ENCODE results near the gene NGFR.
"Not testable (repeated sequence)": the region's sequence is repeated elsewhere in the genome, so short reads cannot be mapped to it uniquely, and the experiment has no call there.

The NGFR gene

DNA sequence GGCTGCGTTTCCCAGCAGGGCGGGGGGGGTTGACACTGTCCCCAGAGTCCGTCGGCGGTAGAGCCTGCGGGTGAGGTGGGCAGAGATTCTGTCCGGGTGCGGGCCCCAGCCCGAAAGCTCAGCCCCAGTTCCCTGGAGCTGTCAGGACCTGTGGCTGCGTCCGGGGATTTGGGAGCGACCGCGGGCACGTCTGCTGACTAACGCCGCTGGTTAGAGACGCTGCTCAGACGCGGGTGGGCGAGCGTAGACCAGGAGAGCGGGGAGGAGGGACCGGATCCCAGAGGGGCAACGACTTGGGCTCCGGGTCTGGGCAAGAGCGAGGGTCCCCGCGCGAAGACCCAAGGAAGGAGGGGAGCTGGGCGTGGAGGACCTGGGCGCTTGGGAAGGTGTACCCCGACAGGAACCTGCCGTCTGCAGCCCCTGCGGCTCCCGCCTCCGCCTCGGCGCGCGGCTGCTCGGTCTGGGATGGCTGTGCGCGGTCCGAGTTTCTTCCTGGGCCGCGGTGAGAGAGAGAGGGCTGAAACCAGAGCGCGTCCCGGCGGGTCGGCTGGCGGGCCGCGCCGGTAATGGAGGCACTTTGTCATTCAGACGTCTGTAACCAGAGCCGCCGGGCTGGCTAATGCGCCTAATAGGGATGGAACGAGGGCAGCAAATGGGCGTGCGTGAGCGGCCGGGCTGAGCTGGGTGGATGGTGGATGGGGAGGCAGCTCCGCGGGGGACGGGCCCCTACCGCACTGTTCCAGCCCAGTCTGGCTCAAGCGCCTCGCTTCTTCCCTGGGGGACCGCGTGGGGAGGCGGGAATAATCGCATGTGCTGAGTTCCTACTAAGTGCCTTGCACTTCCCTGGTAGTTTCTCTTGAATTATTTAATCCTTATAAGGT, 2.3 kb downstream of the NGFR start:
- DNase-seq: no peak

GRCh38 chr17:49498029-49498615, 3.0 kb downstream of the NGFR start:
- DNase-seq: no peak

DNA sequence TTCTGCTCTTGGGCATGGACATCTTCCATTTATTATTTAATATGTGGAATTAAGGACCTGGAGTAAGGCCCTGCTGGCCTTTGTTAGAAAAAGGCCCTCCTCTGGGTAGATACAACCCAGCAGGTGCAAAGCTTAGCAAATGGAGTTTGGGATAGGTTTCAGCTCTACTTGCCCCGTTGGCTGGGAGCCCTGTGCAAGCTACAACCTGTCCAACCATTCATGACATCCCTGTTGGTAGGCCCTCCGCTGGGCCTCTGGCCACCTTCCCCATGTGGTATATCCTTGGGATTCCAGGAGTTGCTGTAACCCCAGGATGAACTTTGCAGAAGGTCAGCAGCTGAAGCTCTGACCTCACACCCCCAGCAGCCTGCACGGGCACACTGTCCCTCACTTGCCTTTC, 6.4 kb downstream of the NGFR start:
- DNase-seq: no peak

- DNase-seq: no peak
Measured at GRCh38 chr17:49502254-49502653, 7.2 kb downstream of the NGFR start.

DNA sequence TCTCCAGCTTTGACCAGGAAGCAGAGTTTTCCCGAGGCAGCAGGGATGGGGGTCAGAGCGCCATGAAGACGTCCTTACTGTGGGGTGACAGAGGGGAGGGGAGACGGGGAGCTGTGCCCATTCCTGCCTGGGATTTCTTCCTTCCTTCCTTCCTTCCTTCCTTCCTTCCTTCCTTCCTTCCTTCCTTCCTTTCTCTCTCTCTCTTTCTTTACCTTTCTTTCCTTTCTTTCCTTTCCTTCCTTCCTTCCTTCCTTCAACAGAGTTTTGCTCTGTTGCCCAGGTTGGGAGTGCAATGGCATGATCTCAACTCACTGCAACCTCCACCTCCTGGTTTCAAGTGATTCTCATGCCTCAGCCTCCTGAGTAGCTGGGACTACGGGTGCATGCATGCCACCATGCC, 7.6 kb downstream of the NGFR start:
- DNase-seq: not testable (repeated sequence)

DNA sequence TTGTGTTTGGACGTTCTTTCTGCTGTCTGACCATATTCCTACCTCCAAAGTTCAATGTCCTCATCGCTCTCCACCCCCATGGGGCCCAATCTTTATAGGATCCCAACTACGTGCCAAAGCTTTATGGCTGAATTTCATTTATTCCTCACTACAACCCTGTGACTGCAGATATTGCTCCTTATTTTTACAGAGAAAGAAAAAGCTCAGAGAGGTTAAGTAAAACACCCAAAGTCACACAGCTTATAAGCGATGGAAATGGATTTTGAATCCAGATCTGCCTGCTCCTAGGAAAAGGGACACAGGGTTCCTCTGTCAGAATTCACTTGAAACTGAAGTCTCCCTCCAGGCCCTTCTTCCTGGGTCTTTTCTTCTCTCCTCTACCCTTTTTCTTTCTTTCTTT, 9.3 kb downstream of the NGFR start:
- DNase-seq: no peak

GRCh38 chr17:49505854-49506253, 10.8 kb downstream of the NGFR start:
- DNase-seq: no peak

DNA sequence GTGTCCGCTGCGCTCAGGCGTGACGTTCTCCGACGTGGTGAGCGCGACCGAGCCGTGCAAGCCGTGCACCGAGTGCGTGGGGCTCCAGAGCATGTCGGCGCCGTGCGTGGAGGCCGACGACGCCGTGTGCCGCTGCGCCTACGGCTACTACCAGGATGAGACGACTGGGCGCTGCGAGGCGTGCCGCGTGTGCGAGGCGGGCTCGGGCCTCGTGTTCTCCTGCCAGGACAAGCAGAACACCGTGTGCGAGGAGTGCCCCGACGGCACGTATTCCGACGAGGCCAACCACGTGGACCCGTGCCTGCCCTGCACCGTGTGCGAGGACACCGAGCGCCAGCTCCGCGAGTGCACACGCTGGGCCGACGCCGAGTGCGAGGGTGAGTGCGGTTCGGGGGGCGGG, 11.2 kb downstream of the NGFR start:
- no peak for DNase-seq

GRCh38 chr17:49508061-49508865, 13.2 kb downstream of the NGFR start:
- DNase-seq: no peak

DNA sequence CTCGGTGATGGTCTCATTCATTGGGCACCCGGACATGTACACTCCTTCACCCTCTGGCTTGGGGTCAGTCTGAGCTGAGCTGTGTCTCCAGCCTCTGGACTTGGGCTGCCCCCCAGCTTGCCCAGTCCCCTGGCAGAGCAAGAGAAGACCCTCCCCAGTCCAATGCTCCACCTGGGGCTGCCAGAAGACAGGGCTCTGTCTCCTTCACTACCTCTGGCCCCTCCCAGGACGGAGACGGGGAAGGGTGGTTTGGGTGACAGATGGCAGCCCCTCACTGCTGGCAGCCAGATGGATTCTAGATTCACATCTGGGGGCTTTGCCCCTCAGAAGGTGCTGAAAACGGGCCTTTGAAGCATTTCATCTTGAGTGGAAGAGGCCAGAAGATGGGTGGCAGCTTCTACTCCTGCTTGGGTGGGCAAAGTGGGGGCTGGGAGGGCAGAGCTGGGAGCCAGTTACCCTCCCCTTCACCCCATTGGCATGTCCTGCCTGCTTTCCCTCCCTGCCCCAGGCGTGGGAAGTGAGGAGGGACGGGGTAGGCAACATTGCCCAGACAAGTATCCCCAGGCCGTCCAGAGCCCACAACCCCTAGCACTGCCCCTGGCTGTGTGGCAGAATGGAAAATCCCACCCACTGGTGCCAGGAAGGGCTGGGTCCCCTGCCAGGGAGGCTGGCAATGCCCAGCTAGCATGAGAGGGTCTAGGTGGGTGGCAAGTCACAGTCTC, 13.9 kb downstream of the NGFR start:
- DNase-seq: no peak

- DNase-seq: no peak
Measured at GRCh38 chr17:49509588-49509917, 14.5 kb downstream of the NGFR start.

GRCh38 chr17:49510059-49510719, 15.1 kb downstream of the NGFR start:
- DNase-seq: no peak

GRCh38 chr17:49510720-49511110, 15.6 kb downstream of the NGFR start:
- no peak for DNase-seq

DNA sequence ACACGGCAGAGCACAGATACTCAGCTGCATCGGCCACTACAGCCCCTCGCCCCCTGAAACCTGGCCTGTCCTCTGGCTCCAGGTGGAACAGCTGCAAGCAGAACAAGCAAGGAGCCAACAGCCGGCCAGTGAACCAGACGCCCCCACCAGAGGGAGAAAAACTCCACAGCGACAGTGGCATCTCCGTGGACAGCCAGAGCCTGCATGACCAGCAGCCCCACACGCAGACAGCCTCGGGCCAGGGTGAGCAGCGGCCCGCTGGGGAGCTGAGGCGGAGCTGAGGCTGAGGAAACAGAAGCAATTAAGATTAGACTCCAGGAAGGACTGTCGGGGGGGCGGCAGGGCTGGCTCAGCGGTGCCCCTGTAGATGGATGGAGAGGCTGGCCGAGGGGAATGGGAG, 16.7 kb downstream of the NGFR start:
- DNase-seq: no peak

DNA sequence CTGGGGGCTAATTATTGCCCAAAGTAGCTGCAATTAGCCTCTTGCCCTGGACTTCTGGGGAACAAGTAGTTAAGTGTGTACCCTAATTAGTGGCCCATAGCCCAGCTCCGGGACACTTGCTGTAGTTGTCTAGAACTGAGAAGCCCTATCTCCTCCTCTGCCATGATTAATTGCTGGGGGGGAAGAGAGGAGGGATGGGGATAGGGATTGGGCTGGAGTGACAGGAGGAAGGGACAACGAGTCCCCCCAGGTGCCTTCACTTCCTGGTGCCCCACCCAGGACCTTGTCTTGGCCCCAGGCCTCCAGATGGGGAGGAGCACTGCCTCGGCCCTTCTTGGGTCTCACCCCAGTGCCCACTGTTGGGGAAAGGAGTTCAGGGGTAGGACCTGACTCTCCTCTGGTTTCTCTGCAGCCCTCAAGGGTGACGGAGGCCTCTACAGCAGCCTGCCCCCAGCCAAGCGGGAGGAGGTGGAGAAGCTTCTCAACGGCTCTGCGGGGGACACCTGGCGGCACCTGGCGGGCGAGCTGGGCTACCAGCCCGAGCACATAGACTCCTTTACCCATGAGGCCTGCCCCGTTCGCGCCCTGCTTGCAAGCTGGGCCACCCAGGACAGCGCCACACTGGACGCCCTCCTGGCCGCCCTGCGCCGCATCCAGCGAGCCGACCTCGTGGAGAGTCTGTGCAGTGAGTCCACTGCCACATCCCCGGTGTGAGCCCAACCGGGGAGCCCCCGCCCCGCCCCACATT, 17.4 kb downstream of the NGFR start:
- no peak for DNase-seq

DNA sequence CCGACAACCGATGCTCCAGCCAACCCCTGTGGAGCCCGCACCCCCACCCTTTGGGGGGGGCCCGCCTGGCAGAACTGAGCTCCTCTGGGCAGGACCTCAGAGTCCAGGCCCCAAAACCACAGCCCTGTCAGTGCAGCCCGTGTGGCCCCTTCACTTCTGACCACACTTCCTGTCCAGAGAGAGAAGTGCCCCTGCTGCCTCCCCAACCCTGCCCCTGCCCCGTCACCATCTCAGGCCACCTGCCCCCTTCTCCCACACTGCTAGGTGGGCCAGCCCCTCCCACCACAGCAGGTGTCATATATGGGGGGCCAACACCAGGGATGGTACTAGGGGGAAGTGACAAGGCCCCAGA, 17.9 kb downstream of the NGFR start:
- DNase-seq: no peak

DNA sequence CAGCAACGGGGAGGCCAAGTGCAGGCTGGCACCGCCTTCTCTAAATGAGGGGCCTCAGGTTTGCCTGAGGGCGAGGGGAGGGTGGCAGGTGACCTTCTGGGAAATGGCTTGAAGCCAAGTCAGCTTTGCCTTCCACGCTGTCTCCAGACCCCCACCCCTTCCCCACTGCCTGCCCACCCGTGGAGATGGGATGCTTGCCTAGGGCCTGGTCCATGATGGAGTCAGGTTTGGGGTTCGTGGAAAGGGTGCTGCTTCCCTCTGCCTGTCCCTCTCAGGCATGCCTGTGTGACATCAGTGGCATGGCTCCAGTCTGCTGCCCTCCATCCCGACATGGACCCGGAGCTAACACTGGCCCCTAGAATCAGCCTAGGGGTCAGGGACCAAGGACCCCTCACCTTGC, 18.5 kb downstream of the NGFR start:
- no peak for DNase-seq

DNA sequence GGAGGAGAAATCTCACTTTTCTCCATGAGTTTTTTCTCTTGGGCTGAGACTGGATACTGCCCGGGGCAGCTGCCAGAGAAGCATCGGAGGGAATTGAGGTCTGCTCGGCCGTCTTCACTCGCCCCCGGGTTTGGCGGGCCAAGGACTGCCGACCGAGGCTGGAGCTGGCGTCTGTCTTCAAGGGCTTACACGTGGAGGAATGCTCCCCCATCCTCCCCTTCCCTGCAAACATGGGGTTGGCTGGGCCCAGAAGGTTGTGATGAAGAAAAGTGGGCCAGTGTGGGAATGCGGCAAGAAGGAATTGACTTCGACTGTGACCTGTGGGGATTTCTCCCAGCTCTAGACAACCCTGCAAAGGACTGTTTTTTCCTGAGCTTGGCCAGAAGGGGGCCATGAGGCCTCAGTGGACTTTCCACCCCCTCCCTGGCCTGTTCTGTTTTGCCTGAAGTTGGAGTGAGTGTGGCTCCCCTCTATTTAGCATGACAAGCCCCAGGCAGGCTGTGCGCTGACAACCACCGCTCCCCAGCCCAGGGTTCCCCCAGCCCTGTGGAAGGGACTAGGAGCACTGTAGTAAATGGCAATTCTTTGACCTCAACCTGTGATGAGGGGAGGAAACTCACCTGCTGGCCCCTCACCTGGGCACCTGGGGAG, 19.1 kb downstream of the NGFR start:
- no peak for DNase-seq

DNA sequence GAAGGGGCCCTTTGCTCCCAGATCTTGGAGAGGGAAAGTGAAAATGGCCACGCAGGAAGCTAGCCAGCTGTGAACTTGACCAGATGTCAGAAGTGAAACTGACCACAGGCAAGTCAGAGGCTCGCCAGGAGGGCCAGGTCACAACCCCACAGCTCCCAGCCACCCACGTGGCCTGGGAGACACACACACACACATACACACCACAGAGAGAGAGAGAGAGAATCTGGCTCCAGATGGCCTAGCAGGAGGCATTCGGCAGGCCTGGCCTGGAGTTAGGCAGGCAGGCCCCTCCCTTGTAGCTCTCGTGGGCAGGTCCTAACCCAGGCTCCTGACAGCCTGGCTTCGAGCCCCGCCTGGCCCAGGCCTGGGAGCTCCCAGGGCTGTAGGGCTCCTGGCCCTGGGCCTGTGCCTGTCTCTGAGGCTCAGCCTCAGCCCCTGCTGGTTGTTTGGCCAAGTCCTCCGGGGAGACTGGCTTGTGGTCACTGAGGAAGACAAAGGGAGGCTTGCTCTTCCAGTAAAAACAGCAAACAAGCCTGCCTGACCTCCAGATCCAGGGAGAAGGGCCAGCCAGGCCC, 20.2 kb downstream of the NGFR start:
- no peak for DNase-seq

GRCh38 chr17:49516180-49516579, 21.1 kb downstream of the NGFR start:
- DNase-seq: no peak

Measured in NK-92 treated with Interleukin-12 subunit alpha and Interleukin-12 subunit beta, amount 100 ng/mL, for 24 hours (cell line).